HG03460 (cell line): ENCODE results near the gene GFY.

Experiments
- ATAC-seq: cut with Tn5 transposase; IDR thresholded peaks from one replicate; pipeline ENCODE4 v1.9.1; 2021; ENCODE audit not compliant: unreplicated experiment

The GFY gene, protein sequence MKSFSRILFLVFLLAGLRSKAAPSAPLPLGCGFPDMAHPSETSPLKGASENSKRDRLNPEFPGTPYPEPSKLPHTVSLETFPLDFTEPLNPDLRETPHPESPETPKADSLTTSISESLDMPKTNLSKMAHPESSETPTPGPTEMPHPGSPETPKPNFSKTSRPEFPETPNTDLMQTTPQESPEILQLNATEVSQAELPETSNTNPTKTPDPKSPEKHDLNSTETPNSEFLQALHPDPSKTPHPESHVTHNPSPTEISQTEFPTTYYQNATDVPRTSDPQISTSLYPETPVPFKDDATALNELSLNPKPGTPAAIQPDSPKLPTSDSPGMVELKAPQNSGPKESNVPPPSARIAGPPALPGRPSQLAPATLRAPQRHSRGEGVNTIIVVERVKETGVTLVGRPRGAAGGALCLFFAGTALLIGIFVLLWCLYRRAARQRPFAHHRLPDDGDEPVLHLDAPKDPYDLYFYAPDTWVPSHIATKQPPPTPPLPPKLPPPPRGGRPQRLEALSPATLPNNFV

DNA sequence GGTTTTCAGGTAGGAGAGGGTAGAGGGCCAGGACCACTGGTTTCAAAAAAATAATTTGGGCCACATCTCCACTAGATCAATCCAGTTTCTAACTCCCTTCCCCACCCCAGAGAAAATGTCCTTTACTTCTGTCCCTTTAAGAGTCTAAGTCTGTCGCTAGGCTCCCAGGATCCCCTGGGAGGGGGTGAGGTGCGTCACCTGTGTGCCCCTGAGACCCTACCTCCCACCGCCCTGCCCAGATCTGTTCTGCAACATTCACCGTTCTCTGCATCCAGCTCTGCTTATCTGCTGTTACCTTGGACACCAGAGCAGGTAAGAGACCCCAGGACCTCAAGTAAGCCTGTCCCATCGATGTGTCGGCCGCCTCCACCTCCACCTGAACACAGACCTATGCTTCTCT, at the start of gene GFY:
GFY (plus strand) TSS at position 211 of the 400 bp plus-strand sequence. CDS start 1,043 bp downstream, outside the sequence.
- no peak for ATAC-seq

DNA sequence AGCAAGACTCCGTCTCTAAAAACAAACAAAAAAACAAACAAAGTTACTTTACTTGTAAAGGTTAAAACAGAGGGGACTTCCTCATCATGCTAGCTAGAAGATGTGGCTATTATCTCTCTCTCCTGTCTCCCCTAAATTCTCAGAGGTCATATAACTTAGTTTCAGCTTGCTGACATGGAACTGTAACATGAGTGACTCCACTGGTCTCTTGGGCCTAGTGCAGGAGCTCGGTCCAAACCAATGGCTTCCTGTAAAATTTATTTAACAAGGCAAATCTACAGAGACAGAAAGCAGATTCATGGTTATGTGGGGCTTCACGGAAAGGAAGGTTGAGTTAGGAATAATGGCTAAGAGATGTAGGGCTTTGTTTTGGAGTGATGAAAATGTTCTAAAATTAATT, 46.7 kb upstream of the GFY start:
- no peak for ATAC-seq

DNA sequence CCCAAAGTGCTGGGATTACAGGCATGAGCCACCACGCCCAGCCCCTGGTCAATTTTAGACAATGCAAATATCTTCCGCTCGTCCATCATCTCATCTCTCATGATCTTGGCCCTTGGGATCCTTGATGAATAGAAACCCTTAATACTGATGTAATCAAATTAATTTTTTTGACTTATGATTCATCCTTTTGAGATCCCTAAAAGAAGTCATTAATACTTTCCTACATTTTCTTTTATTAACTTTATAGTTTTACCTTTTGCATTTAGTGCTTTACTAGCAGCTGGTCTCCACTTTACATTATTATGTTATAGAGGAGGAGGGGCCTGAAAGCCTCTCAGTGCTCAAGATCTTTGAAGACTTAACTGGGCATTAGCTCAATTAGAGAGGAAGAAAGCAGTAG, 44.8 kb upstream of the GFY start:
- ATAC-seq, result no peak

DNA sequence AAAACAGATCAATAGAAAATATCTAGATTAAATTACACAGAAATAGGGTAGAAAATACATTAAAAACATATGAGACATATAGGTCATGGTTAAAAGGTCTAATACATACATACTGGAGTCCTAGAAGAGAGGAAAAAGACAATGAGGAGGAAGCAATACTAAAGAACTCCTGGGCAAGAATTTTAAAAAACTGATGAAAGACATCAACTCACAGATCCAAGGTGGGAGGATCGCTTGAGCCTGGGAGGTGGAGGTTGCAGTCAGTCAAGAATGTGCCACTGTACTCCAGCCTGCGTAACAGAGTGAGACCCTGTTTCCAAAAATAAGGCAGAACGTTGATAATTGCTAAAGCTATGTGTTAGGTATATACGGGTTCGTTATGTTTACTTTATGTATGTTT, 42.5 kb upstream of the GFY start:
- no peak for ATAC-seq

DNA sequence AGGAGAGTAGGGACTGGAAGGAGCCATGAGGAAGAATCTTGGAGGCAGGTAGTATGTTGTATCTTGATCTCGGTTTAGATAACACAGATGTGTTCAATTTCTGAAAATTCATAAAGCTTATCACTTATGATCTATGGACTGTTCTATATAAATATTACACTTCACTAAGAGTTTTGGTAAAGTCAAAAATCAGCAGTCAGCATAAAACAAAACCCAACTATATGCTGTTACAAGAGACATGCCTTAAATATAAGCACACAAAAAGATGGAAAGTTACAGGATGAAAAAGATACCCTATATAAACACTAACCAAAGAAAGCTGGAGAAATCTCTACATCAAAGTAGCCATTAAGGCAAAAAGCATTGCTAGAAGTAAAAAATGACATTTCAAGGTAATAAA, 41.6 kb upstream of the GFY start:
- no peak for ATAC-seq

DNA sequence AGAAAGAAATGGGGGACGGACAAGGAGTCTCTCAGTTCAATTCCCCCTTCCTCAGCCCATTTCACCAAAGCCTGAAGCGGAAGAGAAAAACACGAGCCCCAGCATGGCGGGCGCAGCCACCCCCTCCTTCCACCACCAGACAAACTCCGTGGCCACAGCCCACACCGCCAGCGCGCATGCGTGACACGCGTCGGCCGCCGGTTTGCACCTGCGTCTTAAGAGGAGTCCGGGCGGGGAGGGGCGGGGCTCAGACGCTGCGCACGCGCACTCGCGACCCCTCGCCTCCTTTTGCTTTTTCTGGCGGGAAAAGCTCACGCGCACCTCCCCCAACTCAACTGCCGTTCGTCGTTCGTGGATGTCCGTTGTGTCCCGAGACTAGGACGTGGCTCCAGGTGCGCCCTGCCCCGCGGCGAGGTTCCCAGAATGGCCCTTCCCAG, 37.2 kb upstream of the GFY start, which contains the start of gene KASH5:
KASH5 (plus strand) TSS at position 314 of the 437 bp plus-strand sequence. CDS start 2,635 bp downstream, outside the sequence.
- no peak for ATAC-seq

DNA sequence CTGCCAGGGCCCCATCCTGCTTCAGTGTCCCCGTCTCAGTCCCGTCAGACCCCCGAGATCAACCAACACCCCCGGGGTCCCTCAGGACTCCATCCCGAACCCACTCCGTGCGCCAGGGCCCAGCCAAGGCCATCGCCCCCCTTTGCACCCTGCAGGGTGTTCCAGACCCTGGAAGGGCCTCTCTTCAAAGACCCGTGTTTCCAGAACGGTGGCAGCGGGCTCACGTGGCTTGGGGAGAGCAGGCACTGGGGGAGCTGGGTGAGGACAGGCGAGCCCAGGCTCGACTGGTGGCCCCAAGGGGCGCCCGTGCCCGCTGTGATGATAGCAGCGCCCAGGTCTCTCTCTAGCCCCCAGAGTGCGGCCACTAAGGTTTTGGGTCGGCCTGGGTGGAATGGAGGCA, 35.8 kb upstream of the GFY start:
- ATAC-seq, result no peak

DNA sequence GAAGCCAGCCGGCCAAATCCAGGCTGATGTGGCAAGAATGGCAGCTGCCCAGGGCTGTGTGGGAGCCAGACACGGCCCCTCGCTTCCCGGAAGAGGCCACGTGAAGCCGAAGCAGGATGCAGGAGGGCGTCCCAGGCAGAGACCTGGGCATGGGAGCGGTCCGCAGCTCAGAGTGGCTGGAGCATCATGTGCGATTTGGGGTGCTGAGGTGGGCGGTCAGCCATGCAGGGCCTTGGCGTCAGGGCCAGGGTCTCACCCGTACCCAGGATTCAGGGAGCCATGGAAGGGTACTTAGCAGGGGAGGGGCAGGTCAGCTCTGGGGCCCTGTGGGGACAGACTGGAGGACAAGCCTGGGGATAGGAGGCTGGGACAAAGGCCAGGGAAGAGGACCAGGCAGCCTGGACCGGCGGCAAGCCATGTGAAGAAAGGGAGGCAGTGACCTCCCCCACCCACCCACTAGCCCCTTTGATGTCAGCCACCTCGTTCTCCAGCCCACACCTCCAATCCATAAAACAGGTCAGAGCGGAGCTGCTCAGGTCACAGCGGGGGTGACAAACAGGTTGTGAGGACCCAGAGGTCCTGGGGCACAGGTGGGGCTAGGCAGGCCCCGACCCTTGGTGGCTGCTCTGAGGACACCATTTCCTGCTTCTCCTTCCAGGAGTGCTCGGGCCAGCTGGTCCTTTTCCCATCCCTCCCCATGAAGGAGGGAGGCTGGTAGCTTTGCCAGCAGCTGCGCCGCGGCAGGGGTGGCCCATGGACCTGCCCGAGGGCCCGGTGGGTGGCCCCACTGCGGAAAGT, 34.9 kb upstream of the GFY start:
- no peak for ATAC-seq

DNA sequence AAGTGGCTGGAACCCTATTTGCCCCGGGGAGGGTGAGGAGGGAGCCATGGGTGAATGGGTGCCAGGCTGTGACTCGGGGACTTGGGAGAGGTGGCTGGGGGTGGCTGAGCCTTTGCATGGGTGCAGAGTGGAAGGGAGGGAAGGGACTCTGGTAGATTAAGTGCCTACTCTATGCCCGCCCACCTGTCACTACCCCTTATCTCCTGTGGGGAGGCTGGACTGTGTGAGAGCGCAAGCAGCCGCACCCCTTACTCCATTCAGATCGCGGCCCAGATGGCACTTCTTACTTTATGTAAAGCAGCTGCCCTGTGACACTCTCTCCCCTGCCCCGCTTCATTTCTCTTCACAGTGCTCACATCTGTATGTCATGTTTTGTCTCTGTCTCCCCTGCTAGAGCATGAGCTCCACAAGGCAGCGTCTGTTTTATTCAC, 34.2 kb upstream of the GFY start:
- ATAC-seq, result no peak

DNA sequence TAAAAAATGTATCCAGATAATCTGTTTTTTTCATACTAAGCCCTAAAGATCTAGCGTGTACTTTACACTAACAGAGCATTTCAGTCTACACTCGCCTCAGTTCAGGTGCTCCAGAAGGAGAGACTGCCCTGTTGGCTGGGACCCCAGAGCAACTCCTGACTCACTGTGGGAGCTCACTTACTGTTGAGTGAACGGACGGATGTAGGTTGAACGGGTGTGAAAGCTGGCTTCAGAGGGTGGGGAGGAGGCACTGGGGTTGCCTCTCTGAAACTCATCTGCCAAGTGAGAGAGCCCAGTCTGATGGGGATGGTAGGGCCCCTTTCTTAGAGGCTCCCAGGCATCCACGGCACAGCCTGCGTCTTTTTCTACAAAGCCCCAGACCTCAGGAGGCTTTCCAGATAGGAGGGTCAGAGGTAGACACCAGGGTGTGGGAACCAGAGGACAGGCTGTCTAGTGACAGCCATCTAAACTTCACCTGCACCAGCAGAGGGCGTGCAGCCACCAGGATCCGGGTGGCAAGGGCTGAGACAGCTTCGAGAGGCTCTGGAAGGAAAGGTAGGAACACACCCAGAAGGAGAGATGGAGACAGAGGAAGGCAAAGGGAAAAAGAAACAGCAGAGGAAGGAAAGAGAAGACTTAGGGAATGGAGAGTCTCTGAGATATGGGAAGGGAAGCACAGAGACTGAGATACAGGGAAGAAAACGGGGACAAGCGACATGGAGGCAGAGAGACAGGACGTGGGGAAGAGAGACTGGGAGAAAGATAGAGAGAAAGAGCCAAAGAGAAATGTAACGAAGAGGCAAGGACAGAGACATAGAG, 33.4 kb upstream of the GFY start:
- ATAC-seq, result no peak

DNA sequence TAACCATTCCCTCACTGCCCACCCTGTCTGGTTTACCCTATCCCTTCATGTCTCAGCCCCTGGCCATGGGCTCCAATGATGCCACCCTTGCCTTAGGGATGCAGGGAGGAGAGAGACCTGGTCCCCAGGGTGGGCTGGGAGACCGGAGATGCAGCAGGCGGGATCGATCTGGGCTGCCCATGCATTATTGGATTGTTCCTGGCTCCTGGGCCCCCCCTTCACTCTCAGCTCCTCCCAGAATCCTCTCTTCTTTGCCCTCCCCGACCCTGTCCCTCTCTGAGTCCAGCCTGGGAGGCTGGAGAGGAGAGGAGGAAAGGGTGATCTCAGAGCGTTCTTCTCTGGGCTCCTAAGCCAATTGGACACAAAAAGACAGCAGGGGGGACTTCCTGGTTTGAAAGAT, 31.3 kb upstream of the GFY start:
- ATAC-seq, result no peak

DNA sequence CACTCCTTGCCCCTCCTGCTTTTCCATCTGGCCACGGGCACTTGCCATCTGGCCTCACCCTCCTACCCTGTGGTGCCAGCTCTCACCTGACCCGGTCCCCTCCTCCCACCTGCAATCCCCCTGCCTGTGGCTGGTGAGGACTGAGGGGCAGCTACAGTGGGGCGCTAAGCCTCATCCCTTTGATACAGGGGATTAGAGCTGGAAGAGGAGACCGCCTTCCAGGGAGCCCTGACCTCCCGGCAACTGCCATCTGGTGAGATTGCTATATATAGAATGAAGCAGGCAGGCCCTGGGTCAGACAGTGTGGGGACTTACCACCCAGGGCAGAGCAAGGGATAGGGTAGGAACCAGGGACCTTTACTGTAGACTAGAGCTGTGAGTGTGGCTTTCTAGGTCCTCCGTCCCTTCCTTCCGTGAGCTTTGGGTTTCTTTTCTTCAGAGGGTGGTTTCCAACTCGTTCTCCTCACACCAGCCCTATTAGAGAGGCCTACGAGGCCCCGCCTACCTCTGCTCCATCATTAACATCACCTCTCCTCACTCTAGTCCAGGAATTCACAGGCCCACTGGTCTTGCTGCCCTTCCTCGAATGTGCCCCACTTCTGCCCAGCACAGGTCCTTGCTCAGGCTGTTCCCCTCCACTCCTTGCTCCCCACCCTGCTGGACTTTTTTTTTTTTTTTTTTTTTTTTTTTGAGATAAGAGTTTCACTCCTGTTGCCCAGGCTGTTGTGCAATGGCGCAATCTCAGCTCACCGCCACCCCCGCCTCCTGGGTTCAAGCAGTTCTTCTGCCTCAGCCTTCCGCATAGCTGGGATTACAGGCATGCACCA, 29.4 kb upstream of the GFY start:
- ATAC-seq, result no peak

DNA sequence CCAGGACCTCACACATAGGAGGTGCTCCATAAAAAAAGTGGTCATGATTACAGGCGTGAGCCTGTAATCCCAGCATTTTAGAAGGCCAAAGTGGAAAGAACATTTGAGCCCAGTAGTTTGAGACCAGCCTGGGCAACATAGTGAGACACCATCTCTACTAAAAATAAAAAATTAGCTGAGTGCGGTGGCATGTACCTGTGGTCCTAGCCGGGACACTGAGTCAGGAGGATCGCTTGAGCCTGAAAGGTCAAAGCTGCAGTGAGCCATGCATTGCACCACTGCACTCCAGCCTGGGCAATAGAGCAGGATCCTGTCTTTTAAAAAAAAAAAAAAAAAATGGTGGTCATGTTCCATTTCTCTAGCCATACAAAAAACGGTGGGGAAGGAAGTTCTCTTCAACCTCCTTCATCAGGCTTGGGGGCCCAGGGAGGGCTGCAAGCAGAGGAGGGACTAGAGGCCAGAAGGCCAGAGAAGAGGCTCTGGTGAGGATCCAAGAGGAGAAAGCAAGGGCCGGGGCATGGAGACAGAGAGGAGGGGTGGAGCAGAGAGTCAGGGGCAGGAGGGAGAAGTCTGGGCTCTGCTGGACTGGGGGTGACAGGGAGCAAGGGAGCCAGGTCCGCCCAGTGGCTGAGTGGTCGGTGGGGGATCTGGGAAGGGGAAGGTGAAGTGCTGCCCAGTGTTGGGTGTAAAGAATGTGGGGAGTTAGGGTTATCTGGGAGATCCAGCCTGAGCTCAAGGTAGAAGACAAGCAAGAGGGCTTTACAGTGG, 28.3 kb upstream of the GFY start:
- ATAC-seq, result no peak

DNA sequence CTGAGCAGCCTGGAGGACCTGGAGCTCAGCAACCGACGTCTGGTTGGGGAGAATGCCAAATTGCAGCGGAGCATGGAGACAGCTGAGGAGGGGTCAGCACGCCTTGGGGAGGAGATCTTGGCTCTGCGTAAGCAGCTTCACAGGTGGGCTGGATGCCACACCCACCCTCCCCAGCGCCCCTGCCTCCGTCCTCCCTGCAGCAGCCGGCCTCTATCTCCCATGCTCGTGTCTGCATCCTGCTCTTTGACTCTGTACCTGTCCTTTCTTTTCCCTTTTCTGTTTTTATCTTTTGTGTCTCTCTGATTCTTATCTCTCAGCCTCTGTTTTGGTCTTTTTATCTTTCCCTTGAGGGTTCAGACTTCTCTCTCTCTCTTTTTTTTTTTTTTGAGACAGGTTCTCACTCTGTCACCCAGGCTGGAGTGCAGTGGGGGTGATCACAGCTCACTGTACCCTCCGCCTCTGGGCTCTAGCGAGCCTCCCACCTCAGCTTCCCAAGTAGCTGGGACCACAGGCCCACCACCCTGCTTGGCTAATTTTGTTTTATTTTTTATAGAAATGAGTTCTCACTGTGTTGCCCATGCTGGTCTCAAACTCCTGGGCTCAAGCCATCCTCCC, 27.1 kb upstream of the GFY start:
- ATAC-seq, result no peak

DNA sequence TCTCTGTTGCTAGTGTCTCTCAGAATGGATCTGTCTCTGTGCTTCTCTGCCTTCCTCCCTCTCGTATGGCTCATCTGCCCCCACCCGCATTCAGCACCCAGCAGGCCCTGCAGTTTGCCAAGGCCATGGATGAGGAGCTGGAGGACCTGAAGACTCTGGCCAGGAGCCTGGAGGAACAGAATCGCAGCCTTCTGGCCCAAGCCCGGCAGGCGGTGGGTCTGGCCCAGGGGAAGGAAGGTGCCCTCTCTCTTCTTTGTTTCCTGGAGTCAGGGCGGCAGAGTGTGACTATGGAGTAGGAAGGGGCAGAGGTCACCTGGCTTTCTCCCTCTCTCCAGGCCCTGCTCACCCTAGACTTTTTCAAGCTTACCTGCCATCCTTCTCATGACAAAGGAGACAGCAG, 26.3 kb upstream of the GFY start:
- ATAC-seq, result no peak

DNA sequence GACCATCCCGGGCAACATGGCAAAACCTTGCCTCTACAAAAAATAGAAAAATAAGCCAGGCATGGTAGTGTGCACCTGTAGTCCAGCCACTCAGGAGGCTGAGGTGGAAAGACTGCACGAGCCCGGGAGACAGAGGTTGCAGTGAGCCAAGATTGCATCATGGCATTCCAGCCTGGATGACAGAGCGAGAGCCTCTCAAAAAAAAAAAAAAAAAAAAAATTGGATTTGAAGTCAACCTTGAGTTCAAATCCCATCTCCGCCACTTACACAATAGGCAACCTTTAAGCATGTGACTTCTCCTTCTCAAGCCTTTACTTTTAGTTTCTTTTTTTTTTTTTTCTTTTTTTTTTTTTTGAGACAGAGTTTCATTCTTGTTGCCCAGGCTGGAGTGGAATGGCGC, 25.2 kb upstream of the GFY start:
- ATAC-seq, result no peak

DNA sequence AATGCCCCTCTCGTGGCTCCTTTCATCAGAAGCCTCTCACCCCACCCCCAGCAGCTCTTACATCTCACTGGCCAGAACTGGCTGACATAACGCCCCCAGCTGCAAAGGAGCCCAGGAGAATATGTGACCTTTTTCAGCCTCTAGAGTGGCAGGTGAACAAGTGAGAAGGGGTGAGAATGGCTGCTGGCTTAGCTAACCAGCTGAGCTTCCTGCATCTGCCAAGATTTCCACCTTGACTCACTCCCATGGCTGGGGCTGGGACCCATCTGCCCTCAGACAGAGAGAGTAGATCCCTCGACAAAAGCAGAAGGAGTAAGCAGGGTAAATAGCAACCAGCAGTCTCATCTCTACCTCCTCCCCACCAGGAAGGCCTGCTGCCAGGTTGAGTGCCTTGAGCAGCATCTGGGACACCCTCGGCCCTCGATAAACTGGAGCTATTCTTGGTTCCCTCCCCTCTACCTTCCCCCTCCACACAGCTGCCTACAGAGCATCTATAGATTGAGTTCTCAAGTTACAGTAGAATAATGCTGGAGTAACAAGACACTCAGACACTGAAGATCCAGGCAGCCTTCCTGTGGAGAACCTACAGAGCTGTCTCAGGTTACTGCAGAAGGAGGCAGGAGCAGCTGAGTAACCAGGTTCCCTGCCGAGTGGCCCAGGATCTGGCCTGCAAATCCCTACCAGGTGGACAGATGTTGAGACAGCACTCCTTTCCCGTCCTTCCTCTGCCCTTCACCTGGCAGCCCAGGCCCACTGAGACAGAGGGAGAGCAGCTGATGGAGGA, 21.6 kb upstream of the GFY start:
- no peak for ATAC-seq

DNA sequence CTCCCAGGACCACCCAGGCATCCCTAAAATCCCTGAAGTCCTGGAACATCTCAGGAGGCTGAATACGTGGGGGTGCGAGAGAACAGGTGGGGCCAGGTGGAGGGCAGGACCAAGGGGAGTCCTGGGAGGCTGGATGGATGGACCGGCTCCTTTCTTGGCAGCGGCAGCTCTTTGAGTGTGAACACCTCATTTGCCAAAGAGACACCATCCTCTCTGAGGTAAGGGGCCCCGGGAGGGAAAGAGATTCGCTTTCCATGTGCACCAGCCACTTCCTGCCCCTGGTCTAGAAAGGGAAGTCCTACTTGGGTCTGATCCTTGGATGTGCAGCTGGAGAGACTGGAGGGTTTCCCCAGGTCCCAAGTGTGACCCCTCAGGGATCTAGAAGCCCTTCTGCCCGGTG, 18.1 kb upstream of the GFY start:
- no peak for ATAC-seq
